C1 segment of cervical spinal cord (tissue), 14 donors: ENCODE results near the gene VWF.
"Not testable (repeated sequence)": the region's sequence is repeated elsewhere in the genome, so short reads cannot be mapped to it uniquely, and the experiment has no call there.

Source experiments
- DNase-seq, 14 donors: peaks; one replicate each; lab custom pipeline; 2025; lab: John Stamatoyannopoulos, UW

VWF gene

DNA sequence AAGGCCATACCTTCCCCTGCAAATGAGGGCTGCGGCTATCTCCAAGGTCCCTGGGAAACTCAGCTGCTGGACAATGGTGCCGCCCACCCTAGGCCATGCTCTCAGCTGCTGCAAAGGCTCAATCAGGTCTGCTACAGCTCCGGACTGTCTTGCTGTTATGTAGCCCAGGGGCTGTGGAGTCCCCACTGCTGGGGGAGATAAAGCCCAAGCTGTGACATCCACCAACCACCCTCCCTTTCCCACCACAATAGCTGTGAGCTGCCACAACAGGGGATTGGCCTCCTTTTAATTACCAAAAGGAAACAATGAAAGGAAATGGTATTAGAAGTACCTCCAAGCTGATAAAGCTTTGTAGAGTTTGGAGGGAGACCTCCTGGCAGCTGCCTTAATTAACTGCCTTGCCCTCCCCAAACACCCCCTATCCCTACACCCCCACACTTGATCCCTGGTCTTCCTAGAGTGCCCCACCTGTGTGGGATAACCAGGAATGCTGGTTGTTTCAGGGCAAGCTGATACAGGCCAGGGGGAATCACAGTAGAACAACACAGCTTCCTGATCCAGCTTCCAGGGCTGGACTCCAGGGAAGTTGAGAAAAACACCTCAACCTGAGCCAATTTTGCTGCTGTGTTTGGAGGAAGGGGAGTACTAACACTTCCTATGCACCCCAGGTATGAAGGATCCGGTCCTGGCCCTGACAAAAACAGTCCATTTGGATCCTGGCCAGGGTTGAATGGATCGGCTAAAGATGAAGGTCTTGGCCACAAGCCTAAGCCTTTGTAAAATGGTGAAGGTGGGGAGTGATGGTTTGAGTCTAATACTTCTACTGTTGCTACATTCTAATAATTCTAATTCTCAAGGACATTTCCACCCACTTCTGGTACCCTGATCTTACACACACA, at the start of gene VWF:
TSS of gene VWF (minus strand) at position 260 of the 899 bp plus-strand sequence. CDS start 1,474 bp downstream, outside the sequence.
- DNase-seq = no peak

DNA sequence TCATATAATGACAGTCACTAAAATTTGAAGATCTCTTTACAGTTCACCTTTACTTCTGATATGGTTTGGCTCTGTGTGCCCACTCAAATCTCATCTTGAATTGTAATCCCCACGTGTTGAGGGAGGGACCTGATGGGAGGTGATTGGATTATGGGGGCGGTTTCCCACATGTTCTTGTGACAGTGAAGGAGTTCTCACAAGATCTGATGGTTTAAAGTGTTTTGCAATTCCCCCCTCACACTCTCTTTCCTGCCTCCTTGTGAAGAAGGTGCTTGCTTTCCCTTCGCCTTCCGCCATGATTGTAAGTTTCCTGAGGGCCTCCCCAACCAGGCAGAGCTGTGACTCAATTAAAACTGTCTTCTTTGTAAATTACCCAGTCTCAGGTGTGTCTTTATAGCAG, 48.4 kb upstream of the VWF start:
- DNase-seq = no peak

DNA sequence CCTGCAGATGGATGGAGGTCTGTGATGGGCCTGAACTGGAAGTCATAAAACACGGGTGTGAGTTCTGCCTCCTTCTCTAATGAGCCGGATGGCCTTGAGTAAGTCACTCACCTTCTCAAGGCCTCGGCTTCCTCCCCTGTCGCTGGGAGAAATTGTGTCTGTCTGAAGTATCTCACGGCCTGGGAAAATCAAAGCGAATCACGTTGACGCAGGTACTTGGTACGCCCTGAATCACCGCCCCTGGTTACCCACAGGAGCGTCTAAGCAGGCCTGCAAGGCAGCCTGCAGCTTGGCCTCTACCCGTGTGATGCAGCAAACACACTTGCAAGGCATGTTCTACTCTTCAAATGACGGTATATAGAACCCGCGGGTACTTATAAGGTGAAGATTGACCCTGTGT, 47.6 kb upstream of the VWF start:
- no peak for DNase-seq

DNA sequence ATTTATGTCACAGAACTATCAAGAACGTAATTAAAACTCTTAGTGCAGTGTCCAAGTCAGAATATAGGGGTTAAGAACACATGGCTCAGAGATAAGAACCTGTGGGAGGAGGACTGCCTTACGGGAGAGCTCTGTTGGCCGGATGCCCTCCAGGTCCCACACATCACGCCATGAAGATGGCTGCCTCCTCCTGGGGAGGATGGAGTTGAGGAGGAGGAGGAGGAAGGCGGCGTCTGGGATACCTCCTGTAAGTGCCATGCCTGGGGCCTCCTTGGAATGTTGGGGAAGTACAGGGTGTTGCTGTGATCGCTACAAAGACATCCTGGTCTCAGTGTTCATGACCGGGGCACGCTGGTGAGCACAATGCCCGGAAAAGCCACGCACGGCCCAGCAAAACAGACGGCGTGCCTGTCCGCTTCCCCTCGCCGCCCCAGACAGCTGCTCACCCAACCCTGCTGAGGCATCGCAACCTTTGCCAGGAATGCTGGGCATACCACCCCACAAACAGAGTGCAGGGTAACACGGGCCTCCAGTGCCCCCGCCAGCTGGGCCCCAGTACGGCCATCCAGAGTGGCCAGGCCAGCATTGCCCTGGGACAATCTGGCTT, 47.0 kb upstream of the VWF start:
- DNase-seq = no peak

DNA sequence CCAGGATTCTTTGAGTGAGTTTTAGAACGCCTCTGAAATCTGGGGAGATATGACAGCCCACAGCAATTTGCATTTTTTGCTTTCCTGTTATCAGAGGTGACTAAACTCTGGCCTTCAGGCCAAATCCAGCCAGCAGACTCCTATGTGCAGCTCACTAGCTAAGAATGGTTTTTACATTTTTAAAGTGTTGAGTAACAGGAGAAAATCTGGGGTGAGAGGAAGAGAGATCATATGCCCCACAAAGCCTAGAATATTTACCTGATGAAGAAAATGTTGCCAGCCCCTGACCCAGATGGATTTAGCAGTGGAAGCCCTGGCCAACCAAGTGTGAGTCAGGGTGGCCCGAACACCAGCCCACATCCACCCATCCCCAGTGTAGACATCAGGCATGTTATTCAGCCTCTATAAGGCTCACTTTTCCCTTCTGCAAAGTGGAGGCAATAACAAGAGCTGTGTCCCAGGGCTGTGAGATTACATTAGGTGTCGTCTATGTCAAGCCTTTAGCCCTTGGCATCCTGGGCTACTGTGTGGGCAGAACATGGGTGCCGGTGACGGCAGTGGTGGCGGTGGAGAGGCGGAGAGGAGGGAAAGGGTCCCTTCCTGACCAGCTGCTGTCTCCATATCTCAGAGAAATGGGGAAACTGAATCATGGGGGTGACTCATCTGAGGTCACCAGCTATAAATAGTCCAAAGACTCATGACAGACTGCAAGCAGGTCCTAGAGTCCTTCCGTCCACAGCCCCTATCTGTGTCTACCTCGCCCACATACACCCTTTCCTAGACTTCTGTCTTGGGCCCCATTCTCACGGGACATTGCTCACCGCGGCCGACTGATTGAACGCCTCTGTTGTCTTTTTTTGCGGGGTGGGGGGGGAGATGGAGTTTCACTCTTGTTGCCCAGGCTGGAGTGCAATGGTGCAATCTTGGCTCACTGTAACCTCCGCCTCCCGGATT, 43.1 kb upstream of the VWF start:
- DNase-seq = peak in 7 of 14 donors; percentile 17 to 66 (median 41)

DNA sequence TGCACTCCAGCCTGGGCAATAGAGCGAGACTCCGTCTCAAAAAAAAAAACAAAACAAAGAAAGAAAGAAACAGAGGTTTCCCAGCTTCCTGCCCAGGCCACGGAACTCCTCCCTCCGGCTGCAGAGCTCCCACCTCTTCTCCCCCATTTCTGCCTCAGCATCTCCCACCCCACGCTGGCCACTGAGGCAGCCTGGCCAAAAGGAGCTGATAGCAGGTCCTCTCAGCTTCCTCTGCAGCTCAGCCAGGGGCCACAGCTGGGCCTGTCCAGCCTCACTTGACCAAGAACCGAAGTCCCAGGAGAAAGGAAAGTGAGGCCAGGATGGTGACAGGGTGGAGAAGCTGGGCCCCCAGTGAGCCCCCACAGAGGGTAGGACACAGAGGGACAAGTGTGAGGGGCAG, 42.3 kb upstream of the VWF start:
- no peak for DNase-seq

DNA sequence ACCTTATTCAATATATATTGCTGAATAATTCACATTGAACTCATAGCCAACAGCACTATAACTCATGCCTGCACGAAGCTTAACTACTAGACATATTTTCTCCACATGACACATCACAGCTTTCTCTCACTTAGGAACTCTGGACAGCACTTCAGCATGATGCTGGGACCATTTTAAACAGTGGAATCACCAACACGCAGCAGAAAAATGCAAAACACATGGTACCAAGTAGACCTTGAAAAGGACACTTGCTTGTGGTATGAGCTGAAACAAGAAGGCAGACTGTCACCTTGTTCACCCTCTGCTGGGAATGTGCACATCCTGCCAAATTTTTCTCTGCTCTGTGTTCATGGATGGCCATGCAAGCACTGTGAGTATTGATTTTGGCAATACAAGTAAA, 40.9 kb upstream of the VWF start:
- no peak for DNase-seq

DNA sequence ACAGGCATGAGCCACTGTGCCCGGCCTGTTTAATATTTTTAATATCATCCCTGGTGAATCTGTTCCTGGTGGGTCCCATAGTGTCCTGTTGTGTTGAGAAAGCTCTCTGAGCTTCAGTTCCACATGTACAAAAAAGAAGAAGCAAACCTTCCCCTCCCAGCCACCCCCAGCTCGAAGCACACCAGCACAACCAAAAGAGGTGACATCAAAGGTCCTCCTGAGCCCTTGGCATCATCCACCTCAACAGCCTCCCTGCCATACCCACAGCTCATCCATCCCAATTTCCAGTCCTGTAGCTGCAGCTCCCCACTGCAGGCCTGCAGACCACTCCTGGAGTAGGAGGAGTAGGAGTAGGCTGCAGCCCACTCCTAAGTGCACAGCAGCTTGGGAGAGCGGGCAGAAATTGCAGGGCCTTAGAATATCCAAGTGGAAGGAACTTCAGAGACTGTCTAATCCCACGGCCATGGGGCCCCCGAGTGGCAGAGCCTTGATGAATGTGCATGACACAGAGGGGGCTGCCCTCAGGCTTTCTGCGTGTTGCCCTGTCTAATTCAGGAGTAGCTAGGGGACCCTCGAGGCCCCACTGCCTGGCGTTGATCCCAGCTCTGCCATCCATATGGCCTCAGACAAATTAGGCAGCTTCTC, 39.1 kb upstream of the VWF start:
- no peak for DNase-seq

DNA sequence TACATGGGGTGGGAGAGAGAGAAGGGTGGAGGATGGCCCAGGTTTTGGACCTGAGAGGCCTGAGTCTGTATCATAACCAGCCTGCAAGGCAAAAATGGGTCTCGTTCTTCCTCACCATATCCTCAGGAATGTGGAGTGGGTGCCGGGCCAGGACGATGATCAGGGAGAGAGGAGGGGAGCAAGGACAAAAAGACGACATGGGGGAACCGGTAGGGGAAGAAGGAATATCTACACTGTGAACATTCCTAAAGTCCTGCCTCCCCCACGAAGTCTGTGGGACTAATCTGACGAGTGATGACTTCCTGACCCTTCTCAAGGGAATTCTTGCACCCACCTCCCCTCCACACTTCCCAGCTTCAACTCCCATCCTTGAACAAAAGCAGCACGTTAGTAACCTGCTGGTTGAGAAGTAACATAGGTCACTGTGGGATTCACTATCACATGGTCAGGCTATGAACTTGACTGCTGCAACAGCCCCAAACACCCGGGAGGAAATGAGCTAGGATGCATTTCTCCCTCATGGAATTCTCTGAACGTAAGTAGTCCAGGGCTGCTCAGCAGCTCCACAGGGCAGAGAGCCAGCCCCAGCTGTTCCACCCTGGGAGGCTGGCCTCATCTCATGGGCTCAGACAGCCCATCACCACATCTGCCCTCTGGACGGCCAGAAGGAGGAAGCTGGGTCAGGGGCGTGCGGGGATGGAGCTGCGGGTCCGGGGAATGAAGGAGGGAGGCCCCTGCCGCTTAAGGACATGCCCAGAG, 36.8 kb upstream of the VWF start:
- no peak for DNase-seq

DNA sequence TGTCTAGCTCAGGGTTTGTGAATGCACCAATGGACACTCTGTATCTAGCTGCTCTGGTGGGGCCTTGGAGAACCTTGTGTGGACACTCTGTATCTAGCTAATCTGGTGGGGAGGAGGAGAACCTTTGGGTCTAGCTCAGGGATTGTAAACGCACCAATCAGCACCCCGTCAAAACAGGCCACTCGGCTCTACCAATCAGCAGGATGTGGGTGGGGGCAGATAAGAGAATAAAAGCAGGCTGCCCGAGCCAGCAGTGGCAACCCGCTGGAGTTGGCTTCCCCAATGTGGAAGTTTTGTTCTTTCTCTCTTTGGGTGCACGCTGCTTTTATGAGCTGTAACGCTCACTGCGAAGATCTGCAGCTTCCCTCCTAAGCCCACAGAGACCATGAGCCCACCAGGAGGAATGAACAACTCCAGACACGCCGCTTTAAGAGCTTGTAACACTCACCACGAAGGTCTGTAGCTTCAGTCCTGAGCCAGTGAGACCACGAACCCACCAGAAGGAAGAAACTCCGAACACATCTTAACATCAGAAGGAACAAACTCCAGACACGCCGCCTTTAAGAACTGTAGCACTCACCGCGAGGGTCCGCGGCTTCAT, 35.7 kb upstream of the VWF start:
- DNase-seq = not testable (repeated sequence)

DNA sequence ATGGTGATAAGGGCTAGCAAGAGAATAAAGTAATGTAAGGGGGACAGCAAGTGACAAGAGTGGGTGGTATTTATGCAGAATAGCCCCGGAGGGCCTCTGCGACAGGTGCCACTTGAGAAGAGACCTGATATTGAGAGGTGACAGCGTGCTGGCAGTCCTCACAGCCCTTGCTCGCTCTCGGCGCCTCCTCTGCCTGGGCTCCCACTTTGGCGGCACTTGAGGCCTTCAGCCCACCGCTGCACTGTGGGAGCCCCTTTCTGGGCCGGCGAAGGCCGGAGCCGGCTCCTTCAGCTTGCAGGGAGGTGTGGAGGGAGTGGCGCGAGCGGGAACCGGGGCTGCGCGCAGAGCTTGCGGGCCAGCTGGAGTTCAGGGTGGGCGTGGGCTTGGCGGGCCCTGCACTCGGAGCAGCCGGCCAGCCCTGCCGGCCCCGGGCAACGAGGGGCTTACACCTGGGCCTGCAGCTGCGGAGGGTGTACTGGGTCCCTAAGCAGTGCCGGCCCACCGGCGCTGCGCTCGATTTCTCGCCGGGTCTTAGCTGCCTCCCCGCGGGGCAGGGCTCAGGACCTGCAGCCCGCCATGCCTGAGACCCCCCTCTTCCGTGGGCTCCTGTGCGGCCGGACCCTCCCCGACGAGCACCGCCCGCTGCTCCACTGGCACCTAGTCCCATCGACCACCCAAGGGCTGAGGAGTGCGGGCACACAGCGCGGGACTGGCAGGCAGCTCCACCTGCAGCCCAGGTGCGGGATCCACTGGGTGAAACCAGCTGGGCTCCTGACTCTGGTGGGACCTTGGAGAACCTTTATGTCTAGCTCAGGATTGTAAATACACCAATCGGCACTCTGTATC, 34.9 kb upstream of the VWF start:
- not testable (repeated sequence) for DNase-seq

DNA sequence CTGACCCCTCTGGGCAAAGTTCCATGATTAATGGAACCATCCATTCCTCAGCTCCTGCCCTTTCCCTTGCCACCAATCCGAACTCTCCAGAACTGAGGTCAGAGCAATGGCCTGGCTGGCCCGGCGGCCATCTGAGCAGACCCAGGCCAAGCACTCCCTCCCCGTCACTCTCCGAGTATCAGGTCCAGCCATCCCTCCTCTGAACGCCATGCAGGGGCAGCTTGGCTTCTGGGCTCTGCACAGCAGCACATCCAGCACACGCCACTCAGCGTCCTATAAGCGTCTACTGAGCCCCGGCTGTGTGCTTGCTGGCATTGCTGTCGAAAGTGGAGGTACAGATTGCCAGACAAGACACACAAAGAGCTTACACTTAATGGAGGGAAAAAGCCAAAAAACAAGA, 34.3 kb upstream of the VWF start:
- no peak for DNase-seq

DNA sequence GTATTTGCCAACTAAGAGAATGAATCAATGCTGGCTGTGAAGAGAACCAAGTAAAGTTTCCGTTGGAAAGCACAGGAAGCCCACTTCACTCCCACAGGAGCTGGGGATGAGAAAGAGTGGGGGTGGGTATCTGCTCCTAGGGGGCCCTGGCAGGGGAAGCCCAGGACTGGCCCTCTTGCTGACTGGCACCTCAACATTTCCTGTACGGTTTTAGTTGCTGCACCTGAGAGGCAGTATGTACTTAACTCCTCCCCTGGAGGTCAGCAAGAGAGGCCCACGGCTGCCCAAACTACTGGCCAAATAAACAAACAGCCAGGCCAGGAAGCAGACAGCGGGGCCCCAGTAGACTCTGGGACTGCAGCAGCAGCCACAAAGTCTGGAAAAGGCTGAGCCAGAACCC, 33.8 kb upstream of the VWF start:
- no peak for DNase-seq

DNA sequence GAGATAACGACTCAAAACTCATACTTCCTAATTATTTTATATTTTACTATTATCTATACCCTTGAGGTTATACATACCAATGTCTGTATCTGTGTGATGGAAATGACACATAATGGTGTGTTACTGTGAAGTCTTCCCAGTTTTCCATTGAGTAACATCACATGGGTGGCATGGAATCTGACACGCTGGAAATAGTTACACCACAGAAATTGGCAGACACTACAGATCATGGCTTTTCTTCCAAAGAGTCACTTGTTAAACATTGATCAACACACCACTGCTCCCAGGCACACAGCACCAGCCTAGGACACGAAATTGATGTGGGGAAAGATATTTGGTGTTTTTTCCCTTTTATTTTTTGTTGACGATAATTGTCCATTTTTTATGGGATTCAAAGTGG, 33.0 kb upstream of the VWF start:
- no peak for DNase-seq

DNA sequence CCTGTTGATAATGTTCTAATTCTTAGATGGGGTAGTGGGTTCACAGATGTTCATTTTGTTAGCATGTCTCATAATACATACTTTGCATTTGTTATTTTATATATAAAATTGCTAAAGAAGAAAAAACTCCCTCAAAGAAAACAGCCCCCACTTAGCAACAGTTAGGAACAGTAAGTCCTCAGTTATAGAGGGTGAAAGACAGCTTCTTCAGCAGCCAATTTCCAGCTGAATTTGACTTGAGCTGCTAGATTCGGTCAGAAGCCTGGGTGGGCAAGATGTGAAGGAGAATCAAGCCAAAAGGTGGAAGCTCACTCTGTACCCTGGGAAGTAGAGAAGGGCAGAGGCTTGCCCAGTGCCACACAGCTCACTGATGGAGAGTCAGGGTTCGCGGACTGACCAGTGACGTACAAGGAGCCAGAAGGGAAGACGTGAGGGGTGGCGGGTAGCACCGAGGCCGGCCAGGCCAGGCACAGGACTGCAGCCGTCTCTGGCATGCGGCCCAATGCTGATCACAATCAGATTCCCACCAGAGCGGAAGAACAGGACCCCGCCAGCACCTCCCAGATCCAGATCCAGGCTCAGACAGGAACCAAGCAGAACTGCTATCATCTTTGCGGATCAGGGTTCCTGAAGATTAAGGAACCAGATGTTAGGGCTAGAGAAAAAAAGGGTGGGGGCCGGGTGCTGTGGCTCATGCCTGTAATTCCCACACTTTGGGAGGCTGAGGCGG, 30.4 kb upstream of the VWF start:
- peak in 1 of 14 donors; percentile 28 for DNase-seq

DNA sequence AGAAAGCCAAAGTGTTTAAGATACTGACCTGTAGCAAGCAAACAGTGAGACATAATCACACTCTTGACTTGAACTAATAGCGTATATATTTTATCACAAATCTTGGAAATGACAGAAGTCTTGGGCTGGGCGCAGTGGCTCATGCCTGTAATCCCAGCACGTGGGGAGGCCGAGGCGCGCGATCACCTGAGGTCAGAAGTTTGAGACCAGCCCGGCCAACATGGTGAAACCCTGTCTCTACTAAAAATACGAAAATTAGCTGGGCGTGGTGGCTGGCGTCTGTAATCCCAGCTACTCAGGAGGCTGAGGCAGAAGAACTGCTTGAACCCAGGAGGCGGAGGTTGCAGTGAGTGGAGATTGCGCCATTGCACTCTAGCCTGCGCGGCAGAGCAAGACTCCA, 24.3 kb upstream of the VWF start:
- DNase-seq = not testable (repeated sequence)

DNA sequence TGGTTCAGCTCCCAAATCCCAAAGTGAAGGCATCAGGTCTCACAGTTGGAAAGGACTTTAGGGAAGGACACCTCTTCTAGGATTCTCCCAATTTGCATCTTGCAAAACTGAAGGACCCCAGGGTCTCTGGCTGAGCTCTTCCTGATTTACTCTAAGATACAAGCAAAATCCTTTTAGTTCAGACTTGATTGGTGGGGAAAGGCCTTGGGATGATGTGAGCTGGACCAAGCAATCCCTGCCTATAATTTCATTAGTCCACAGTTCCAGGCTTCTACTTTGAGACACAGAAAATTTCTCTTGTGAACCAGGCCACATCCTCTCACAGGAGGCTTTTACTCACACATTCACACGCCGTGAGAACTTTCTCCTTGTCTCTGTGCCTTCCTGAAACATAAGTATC, 23.6 kb upstream of the VWF start:
- no peak for DNase-seq

DNA sequence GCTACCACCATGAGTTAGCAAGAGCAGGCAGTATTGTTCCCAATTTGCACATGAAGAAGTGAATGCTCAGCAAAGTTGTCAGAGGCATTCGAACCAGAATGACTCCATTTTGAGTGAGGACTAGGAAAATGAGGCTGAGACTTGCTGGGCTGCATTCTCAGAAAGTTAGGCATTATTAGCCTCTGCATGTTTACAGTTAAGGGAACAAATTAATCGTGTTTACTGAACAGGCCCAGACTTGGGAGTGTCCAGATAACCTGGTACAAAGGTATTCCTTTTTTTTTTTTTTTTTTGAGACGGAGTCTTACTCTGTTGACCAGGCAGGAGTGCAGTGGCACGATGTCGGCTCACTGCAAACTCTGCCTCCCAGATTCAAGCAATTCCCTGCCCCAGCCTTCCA, 22.5 kb upstream of the VWF start:
- no peak for DNase-seq

DNA sequence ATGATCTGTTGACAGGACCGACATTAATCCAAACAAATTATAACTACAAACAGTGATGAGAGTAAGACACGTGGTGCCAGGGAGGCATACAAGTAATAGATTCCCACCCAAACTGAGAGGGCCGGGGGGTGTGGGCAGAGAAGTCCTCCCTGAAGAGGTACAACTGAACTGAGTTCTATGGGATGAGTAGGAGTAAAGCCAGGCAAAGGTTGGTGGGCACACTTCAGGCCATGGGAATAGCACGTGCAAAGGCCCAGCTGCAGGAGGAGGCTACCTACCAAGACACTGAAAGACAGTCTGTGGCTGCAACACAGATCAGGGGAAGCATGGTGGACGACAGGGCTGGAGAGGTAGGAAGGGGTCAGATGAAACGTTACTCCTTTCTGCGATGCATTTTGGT, 22.0 kb upstream of the VWF start:
- no peak for DNase-seq
